Activated CD4-positive, alpha-beta memory T cell treated with anti-CD3 and anti-CD28 coated beads, Interleukin-2, amount 10 ng/mL, durations not matched to agents 7 days and 5 days (primary cell): ENCODE measurements around the gene NR3C1. TPM values are rescaled to one million over a fixed set of nuclear protein-coding genes. Genes with fewer than 3 reads are reported as not detected.

Source experiments
- CTCF ChIA-PET: fragments of 350-600 bp; sonication (Branson Sonifier 250); formaldehyde crosslinking; loops from one replicate; lab custom pipeline; 2021; ENCODE audit warnings: antibody characterized with exemption, inconsistent platforms; lab: Charles Lee
- POLR2A ChIA-PET: fragments of 350-600 bp; sonication (Branson Sonifier 250); formaldehyde crosslinking; loops from one replicate; lab custom pipeline; 2021; ENCODE audit warnings: antibody characterized with exemption; lab: Charles Lee
- DNase-seq: peaks from one replicate; pipeline ENCODE4 v3.0.0-alpha.2; 2020
- H3K27ac Mint-ChIP-seq: one replicate; pipeline ENCODE4 v1.8.0; 2021; ENCODE audit warnings: mild to moderate bottlenecking, mixed read lengths
- H3K27me3 Mint-ChIP-seq: one replicate; pipeline ENCODE4 v1.8.0; 2021; ENCODE audit warnings: mixed read lengths
- H3K36me3 Mint-ChIP-seq: one replicate; pipeline ENCODE4 v1.8.0; 2021; ENCODE audit warnings: low read depth, mixed read lengths
- H3K4me1 Mint-ChIP-seq: one replicate; pipeline ENCODE4 v1.8.0; 2021; ENCODE audit warnings: mixed read lengths
- H3K4me3 Mint-ChIP-seq: one replicate; pipeline ENCODE4 v1.8.0; 2021; ENCODE audit warnings: mild to moderate bottlenecking, mixed read lengths
- H3K9me3 Mint-ChIP-seq: one replicate; pipeline ENCODE4 v1.8.0; 2021; ENCODE audit warnings: mixed read lengths
- total RNA-seq, 2 experiments: library from RNA; stranded (reverse); gene quantifications; one replicate each; pipeline ENCODE4 v1.2.3, GENCODE V29; 2021

Gene NR3C1
- total RNA-seq, 2 experiments from 2014 or later = 79.3 to 81.6 TPM

DNA sequence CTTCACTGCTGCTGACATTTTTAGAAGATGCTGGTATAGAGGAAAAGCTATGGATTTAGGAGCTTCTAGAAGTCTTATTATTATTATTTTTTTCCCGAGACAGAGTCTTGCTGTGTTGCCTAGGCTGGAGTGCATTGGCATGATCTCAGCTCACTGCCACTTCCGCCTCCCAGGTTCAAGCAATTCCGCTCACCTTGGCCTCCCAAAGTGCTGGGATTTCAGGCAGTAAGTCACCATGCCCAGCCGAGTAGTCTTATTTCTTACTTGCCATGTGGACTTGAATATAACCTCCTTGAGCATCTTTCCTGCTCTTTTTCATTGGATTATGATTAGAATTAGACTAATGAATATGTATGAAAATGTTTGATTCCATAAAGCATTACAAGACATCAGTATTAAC is 119.5 kb downstream of the NR3C1 start:
- ChIA-PET POLR2A (no interaction called here), CTCF (no interaction called here)
- Mint-ChIP-seq H3K9me3 (peaks cover 3% of the 10 kb centered on the region), H3K4me3 (no peak overlapping the region), H3K4me1 (no peaks in the 10 kb centered on the region), H3K27ac (no peak overlapping the region), H3K36me3 (peaks cover 53% of the 10 kb centered on the region), H3K27me3 (no peaks in the 10 kb centered on the region)
- no peak for DNase-seq

DNA sequence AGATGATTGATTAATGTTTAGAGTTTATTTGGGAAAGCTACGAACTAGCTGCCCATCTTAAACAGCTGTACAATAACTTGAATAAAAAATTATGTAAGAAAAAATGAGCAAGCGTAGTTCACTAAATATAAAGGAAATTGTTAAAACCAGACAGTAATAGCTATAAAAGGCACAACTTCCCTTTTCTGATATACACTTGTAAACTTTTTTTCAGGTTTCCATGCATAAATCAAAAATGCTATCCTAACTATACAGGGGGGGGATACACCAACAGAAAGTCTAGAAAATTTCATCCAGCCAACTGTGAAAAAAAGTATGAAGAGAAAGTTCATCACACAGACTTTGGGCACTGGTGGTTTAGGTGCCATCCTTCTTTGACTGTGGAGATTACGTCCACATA is 122.3 kb downstream of the NR3C1 start:
- peaks cover 49% of the 10 kb centered on the region for H3K36me3 Mint-ChIP-seq
- ChIA-PET CTCF (no interaction called here), POLR2A (no interaction called here)
- no peak overlapping the region for H3K27ac Mint-ChIP-seq
- no peak overlapping the region for H3K4me3 Mint-ChIP-seq
- H3K4me1 Mint-ChIP-seq = no peaks in the 10 kb centered on the region
- no peaks in the 10 kb centered on the region for H3K27me3 Mint-ChIP-seq
- no peak for DNase-seq
- H3K9me3 Mint-ChIP-seq = peaks cover 3% of the 10 kb centered on the region

- H3K9me3 Mint-ChIP-seq = peaks cover 3% of the 10 kb centered on the region
- H3K4me3 Mint-ChIP-seq = no peak overlapping the region
- no peak for DNase-seq
- peaks cover 49% of the 10 kb centered on the region for H3K36me3 Mint-ChIP-seq
- POLR2A ChIA-PET = no interaction called here
- CTCF ChIA-PET = no interaction called here
- no peaks in the 10 kb centered on the region for H3K27me3 Mint-ChIP-seq
- no peaks in the 10 kb centered on the region for H3K4me1 Mint-ChIP-seq
- no peak overlapping the region for H3K27ac Mint-ChIP-seq
Observed at GRCh38 chr5:143279698-143280097, 123.8 kb downstream of the NR3C1 start.

DNA sequence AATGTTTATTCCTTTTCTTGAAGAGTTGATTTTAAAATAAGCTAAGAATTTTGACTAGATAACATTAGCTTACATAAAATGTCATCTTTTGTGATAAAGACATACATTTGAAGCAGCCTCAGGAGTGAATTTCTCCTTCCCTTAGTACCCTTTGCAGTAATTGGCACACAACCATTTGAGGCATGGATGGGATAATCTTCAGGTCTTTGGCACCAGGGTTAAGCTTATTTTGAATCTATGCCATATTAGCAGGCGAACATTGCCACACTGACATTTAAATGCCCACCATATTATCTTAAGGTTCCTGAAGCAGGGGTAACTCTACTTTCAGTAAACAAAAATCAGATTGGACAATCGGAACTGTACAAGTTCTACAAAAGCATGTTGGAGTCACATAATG is 126.0 kb downstream of the NR3C1 start:
- POLR2A ChIA-PET = no interaction called here
- no peak for DNase-seq
- Mint-ChIP-seq H3K4me1 (no peaks in the 10 kb centered on the region), H3K4me3 (no peak overlapping the region), H3K36me3 (peaks cover 32% of the 10 kb centered on the region), H3K9me3 (no peaks in the 10 kb centered on the region), H3K27me3 (no peaks in the 10 kb centered on the region), H3K27ac (no peak overlapping the region)
- CTCF ChIA-PET = no interaction called here

GRCh38 chr5:143275512-143276363 is 127.7 kb downstream of the NR3C1 start:
- no peaks in the 10 kb centered on the region for H3K27me3 Mint-ChIP-seq
- H3K9me3 Mint-ChIP-seq = no peaks in the 10 kb centered on the region
- H3K27ac Mint-ChIP-seq = no peak overlapping the region
- H3K4me3 Mint-ChIP-seq = no peak overlapping the region
- ChIA-PET CTCF (no interaction called here), POLR2A (interaction anchor here (1.4 kb wide), 1 partner anchor 17 kb away, joined by 3 read pairs; no protein-coding TSS in a partner anchor)
- H3K36me3 Mint-ChIP-seq = peaks cover 24% of the 10 kb centered on the region
- no peak for DNase-seq
- no peaks in the 10 kb centered on the region for H3K4me1 Mint-ChIP-seq

DNA sequence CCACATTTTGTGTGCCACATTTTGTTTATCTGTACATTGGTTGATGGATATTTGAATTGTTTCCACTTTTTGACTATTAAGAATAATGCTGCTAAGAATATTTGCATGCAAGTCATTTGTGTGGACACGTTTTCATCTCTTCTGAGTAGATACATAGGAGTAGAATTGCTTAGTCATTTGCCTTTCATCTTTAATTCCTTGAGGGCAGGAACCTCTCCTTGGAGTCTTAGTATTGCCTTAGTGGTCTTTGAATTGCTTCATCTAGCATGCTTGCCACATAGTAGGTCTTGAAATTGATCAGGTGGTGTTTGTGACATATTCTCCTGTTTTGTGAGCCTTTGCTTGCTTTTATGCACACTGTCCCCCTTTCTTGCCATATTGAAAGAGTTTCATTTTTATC is 128.5 kb downstream of the NR3C1 start:
- no peaks in the 10 kb centered on the region for H3K9me3 Mint-ChIP-seq
- CTCF ChIA-PET = no interaction called here
- no peaks in the 10 kb centered on the region for H3K27me3 Mint-ChIP-seq
- no peaks in the 10 kb centered on the region for H3K4me1 Mint-ChIP-seq
- POLR2A ChIA-PET = no interaction called here
- DNase-seq = no peak
- H3K27ac Mint-ChIP-seq = no peak overlapping the region
- no peak overlapping the region for H3K4me3 Mint-ChIP-seq
- peaks cover 22% of the 10 kb centered on the region for H3K36me3 Mint-ChIP-seq

DNA sequence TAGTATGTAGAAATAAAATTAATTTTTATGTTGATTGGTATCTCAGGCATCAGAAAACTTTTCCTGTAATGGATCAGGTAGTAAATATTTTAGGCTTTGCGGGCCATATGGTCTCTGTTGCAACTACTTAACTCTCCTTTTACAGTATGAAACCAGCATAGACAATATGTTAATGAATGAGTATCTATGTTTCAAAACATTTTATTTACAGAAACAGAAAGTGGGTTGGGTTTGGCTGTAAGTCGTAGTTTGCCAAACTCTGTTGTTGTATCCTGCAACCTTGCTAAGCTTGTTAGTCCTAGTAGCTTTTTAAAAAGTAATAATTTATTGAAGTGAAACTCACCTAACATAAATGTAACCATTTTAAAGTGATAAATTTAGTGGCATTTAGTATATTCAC is 132.1 kb downstream of the NR3C1 start:
- peaks cover 13% of the 10 kb centered on the region for H3K9me3 Mint-ChIP-seq
- H3K36me3 Mint-ChIP-seq = peaks cover 16% of the 10 kb centered on the region
- no peaks in the 10 kb centered on the region for H3K27me3 Mint-ChIP-seq
- no peaks in the 10 kb centered on the region for H3K4me1 Mint-ChIP-seq
- H3K4me3 Mint-ChIP-seq = no peak overlapping the region
- POLR2A ChIA-PET = no interaction called here
- DNase-seq = no peak
- CTCF ChIA-PET = no interaction called here
- no peak overlapping the region for H3K27ac Mint-ChIP-seq

DNA sequence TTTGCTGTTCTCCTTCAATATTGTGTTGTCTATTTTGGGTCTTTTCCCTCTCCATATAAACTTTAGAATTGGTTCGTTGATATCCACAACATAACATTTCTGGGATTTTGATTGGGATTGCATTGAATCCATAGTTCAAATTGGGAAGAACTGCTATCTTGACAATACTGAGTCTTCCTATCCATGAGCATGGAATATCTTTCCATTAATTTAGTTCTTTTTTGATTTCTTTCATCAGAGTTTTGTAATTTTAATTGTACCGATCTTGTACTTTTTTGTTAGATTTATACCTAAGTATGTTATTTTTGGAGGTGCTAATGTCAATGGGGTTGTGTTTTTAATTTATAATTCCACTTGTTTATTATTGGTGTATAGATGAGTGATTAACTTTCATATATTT is 135.1 kb downstream of the NR3C1 start:
- H3K9me3 Mint-ChIP-seq = peaks cover 25% of the 10 kb centered on the region
- peaks cover 12% of the 10 kb centered on the region for H3K36me3 Mint-ChIP-seq
- no peak overlapping the region for H3K27ac Mint-ChIP-seq
- DNase-seq = no peak
- H3K27me3 Mint-ChIP-seq = no peaks in the 10 kb centered on the region
- no peak overlapping the region for H3K4me3 Mint-ChIP-seq
- H3K4me1 Mint-ChIP-seq = no peaks in the 10 kb centered on the region
- ChIA-PET POLR2A (no interaction called here), CTCF (no interaction called here)

DNA sequence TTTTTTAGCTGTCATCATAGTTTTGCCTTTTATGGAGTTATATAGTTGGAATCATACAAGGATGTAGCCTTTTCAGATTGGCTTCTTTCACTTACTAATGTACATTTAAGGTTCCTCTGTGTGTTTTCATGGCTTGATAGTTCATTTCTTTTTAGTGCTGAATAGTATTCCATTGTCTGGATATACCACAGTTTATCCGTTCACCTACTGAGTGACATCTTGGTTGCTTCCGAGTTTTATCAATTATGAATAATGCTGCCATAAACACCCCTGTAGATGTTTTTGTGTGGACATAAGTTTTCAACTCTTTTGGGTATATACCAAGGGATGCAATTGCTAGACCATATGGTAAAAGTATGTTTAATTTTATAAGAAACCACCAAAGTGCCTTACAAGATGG is 136.3 kb downstream of the NR3C1 start:
- no peak overlapping the region for H3K27ac Mint-ChIP-seq
- POLR2A ChIA-PET = no interaction called here
- DNase-seq = no peak
- H3K27me3 Mint-ChIP-seq = no peaks in the 10 kb centered on the region
- CTCF ChIA-PET = no interaction called here
- H3K36me3 Mint-ChIP-seq = peaks cover 12% of the 10 kb centered on the region
- no peak overlapping the region for H3K4me3 Mint-ChIP-seq
- H3K4me1 Mint-ChIP-seq = peaks cover 2% of the 10 kb centered on the region
- peaks cover 27% of the 10 kb centered on the region for H3K9me3 Mint-ChIP-seq

DNA sequence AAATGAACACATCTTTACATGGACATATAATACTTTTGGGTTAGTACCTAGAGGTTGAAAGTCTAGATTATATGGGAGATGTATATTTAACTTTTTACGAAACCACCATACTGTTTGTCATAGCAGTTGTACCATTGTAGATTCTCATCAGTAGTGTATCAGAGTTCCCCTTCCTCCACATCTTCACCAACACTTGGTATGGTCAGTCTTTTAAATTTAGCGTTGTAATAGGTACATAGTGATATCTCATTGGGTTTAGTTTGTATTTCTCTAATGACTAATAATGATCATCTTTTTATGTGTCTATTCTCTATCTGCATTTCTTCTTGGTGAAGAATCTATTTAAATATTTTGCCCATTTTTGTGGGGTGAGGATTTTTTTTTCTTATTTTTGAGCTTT is 137.5 kb downstream of the NR3C1 start:
- no peak for DNase-seq
- POLR2A ChIA-PET = no interaction called here
- no peak overlapping the region for H3K4me3 Mint-ChIP-seq
- no peak overlapping the region for H3K27ac Mint-ChIP-seq
- H3K27me3 Mint-ChIP-seq = no peaks in the 10 kb centered on the region
- H3K4me1 Mint-ChIP-seq = peaks cover 2% of the 10 kb centered on the region
- CTCF ChIA-PET = no interaction called here
- peaks cover 15% of the 10 kb centered on the region for H3K36me3 Mint-ChIP-seq
- peaks cover 30% of the 10 kb centered on the region for H3K9me3 Mint-ChIP-seq

DNA sequence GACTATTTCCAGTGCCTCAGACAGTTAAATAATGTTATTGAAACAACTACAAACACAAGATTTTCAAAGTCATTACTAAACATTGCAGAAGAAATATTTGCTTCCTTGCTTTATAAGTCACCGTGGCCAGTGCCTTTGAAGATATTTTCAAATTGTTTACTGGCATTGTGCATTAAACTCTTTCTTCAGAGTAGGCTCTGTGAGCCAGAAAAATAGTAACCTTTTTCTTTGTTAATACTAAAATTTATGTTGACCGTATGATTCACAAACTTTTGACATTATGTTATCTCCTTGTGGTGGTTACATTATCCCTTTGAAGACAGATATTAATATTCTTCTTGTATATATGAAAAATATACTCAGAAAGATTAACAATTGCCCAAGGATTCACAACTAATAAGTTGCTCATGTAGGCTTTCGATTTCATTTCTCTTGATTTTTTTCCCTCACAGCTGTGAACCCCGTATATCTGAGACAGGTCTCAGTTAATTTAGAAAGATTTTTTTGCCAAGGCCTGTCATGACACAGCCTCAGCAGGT is 140.1 kb downstream of the NR3C1 start:
- ChIA-PET POLR2A (no interaction called here), CTCF (no interaction called here)
- Mint-ChIP-seq H3K27me3 (no peaks in the 10 kb centered on the region), H3K36me3 (peaks cover 8% of the 10 kb centered on the region), H3K4me3 (no peak overlapping the region), H3K27ac (no peak overlapping the region), H3K9me3 (peaks cover 23% of the 10 kb centered on the region), H3K4me1 (peaks cover 4% of the 10 kb centered on the region)
- no peak for DNase-seq

DNA sequence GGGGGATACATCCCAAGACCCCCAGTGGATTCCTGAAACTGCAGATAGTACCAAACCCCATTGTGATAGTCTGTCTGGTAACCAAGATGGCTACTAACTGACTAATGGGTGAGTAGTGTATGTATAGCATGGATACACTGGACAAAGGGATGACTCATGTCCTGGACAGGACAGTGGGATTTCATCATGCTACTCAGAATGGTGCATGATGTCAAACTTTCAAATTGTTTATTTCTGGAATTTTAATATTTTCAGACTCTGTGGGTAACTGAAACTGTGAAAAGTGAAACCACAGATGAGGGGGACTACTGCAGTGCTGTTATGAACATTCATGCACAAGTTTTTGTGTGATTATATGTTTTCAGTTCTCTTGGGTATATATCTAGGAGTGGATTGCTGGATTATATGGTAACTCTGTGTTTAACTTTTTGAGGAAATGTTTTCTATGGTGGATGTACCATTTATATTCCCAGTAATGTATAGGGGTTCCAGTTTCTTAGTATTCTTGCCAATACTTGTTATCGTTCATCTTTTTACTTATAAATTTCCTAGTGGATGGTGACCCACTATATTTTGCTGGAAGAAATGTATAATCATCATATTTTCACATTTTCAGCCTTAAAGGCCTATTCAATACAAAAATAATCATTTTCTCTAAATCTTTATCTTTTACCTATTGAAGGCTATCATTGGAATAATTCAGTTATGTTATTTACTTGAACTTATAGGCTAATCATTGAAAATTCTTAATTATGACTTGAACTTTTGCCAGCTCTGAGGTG is 140.9 kb downstream of the NR3C1 start:
- CTCF ChIA-PET = no interaction called here
- Mint-ChIP-seq H3K4me3 (no peak overlapping the region), H3K36me3 (peaks cover 8% of the 10 kb centered on the region), H3K4me1 (peaks cover 4% of the 10 kb centered on the region), H3K9me3 (peaks cover 18% of the 10 kb centered on the region), H3K27ac (no peak overlapping the region), H3K27me3 (no peaks in the 10 kb centered on the region)
- no peak for DNase-seq
- POLR2A ChIA-PET = no interaction called here

- Mint-ChIP-seq H3K9me3 (peaks cover 17% of the 10 kb centered on the region), H3K27ac (no peak overlapping the region), H3K27me3 (no peaks in the 10 kb centered on the region), H3K36me3 (peaks cover 8% of the 10 kb centered on the region), H3K4me3 (no peak overlapping the region), H3K4me1 (peaks cover 4% of the 10 kb centered on the region)
- POLR2A ChIA-PET = no interaction called here
- DNase-seq = no peak
- CTCF ChIA-PET = no interaction called here
Observed at GRCh38 chr5:143261748-143262392, 141.6 kb downstream of the NR3C1 start.
